Measurements from ENCODE around the gene DDX54.

The DDX54 gene

DNA sequence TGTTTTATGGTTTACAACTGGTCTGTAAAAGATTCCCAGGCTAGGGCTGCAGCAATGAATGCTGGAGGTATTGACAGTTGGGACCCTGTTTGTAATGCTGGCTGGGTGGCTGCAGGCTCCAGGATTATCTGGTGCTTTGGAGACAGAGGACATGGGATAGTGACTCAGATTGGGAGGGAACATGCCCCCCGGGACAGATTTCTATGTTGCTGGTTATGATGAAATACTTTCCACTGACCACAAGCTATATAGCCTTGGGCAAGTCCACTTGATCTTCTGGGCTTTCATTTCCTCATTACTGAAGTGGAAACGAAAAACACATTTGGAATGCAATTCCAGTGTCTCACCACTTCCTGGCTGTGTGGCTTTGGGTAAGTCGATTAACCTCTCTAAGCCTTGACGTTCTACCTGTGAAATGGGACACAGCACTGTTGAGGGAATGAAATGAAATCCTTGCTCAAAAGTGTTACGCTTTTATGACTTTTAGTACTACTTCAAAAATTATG is 29.7 kb upstream of the DDX54 start:
- Histone ChIP-seq H3K18ac (ENCODE audit: low read length) (no peak overlapping the region), H3K79me1 (ENCODE audit: low read depth, low read length) (no peaks in the 10 kb centered on the region), H3K27ac (replicated peaks; ENCODE audit: low read length) (no peak overlapping the region), H4K91ac (ENCODE audit: low read depth, low read length, poor library complexity) (no peak overlapping the region), H3K4me3 (ENCODE audit: low read length in 2 of 2) (no peak overlapping the region), H4K8ac (ENCODE audit: low read depth, low read length) (no peak overlapping the region), H2BK5ac (ENCODE audit: low read length) (no peak overlapping the region), H3K4ac (ENCODE audit: low read length) (no peak overlapping the region), H2AK5ac (ENCODE audit: low read depth, low read length) (no peak overlapping the region), H3K36me3 (replicated peaks in 1 of 2; ENCODE audit: control insufficient read depth in 2 of 2, insufficient read depth in 2 of 2, low read length in 2 of 2) (no peaks in the 10 kb centered on the region), H2BK15ac (ENCODE audit: low read length) (no peak overlapping the region), H2AFZ (ENCODE audit: low read length) (no peak overlapping the region), H2BK120ac (ENCODE audit: low read depth, low read length) (no peak overlapping the region), H2BK12ac (ENCODE audit: low read length) (no peak overlapping the region), H3K27me3 (ENCODE audit: control insufficient read depth in 3 of 3, insufficient read depth in 3 of 3, low read depth in 1 of 3, low read length in 3 of 3) (no peaks in the 10 kb centered on the region), H3K9ac (ENCODE audit: low read depth, low read length, poor library complexity) (no peak overlapping the region), H3K4me2 (ENCODE audit: insufficient read depth, low read length, poor library complexity, severe bottlenecking) (no peak overlapping the region), H3K9me3 (replicated peaks in 1 of 2; ENCODE audit: control insufficient read depth in 2 of 2, insufficient read depth in 1 of 2, low read depth in 1 of 2, low read length in 2 of 2) (no peaks in the 10 kb centered on the region), H3K4me1 (ENCODE audit: control insufficient read depth in 2 of 2, insufficient read depth in 1 of 2, low read depth in 1 of 2, low read length in 2 of 2) (no peaks in the 10 kb centered on the region), H3K23ac (ENCODE audit: low read depth, low read length, poor library complexity) (no peak overlapping the region), H3K14ac (ENCODE audit: low read length) (no peak overlapping the region)
- no CpG with 5 or more reads among the region's 5 CpGs for WGBS, 2 donors (ENCODE audit: extremely low coverage in 2 of 2, insufficient read length in 2 of 2, insufficient replicate concordance in 1 of 2)
- DNase-seq (ENCODE audit: low spot score), result no peak

DNA sequence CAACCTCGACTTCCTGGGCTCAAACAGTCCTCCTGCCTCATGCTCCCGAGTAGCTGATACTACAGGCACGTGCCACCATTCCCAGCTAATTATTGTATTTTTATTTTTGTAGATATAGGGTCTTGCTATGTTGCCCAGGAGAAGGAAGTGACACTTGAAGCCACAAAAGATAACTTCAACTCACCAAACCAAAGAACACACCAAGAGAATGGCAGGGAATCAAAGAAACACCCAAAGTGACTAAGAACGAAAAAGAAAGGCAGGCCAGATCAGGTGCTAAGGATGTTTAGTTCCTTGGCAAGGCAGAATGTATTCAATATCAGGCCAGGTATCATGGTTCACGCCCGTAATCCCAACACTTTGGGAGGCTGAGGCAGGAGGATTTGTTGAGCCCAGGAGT is 25.9 kb upstream of the DDX54 start:
- no peak overlapping the region for H2BK12ac ChIP-seq (ENCODE audit: low read length)

DNA sequence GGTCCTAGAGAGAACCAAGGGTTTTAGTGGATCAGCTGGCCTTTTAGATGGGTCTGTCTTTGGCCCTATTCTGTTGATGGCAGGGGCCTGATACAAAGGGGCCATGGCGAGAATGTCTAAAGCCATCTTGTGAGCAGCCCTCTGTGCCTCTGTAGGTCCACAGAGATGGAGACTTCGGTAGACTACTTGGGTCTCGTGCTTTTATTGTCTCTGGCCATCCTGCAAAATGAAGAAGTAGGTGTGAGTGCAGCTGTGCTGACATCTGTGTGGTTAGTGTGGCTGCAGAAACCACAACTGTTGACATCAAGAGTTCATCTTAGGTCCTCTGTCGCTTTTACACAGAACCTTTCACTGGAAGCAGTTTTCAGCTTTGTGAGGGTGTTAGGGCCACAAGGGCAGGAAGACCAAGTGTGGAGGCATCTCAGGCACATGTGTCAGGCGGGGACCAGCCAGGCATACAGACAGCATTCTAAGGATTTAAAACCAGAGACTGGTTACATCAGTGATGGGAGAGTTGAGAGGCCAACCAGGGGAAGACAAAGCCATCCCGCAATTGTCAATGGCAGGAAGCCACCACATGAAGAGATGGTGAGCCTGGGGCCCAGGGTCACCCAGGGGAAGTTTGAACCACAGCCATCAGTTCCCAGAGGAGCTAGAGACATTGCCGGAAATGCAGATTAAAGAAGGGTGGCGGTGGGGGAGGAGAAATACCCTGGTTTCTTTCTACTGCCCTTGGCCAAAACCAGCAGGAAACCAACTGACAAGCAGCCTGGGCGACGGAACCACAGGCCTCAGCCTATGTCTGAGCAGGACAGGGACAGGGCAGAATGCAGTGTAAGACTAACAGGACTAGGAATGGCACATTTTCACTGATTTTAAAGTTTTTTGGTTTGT is 23.0 kb upstream of the DDX54 start:
- Histone ChIP-seq H3K4ac (ENCODE audit: low read length) (no peak overlapping the region), H2BK120ac (ENCODE audit: low read depth, low read length) (no peak overlapping the region), H3K4me2 (ENCODE audit: insufficient read depth, low read length, poor library complexity, severe bottlenecking) (no peak overlapping the region), H3K27me3 (ENCODE audit: control insufficient read depth in 3 of 3, insufficient read depth in 3 of 3, low read depth in 1 of 3, low read length in 3 of 3) (no peaks in the 10 kb centered on the region), H3K9ac (ENCODE audit: low read depth, low read length, poor library complexity) (no peak overlapping the region), H3K18ac (ENCODE audit: low read length) (no peak overlapping the region), H3K4me1 (ENCODE audit: control insufficient read depth in 2 of 2, insufficient read depth in 1 of 2, low read depth in 1 of 2, low read length in 2 of 2) (no peaks in the 10 kb centered on the region), H3K23ac (ENCODE audit: low read depth, low read length, poor library complexity) (no peak overlapping the region), H2BK5ac (ENCODE audit: low read length) (no peak overlapping the region), H4K91ac (ENCODE audit: low read depth, low read length, poor library complexity) (no peak overlapping the region), H3K79me1 (ENCODE audit: low read depth, low read length) (no peaks in the 10 kb centered on the region), H2AFZ (ENCODE audit: low read length) (peak overlapping the region; percentile 68), H2BK15ac (ENCODE audit: low read length) (no peak overlapping the region), H4K8ac (ENCODE audit: low read depth, low read length) (no peak overlapping the region), H3K36me3 (replicated peaks in 1 of 2; ENCODE audit: control insufficient read depth in 2 of 2, insufficient read depth in 2 of 2, low read length in 2 of 2) (no peaks in the 10 kb centered on the region), H3K4me3 (ENCODE audit: low read length in 2 of 2) (no peak overlapping the region), H2BK12ac (ENCODE audit: low read length) (no peak overlapping the region), H2AK5ac (ENCODE audit: low read depth, low read length) (no peak overlapping the region), H3K27ac (replicated peaks; ENCODE audit: low read length) (no peak overlapping the region), H3K14ac (ENCODE audit: low read length) (no peak overlapping the region), H3K9me3 (replicated peaks in 1 of 2; ENCODE audit: control insufficient read depth in 2 of 2, insufficient read depth in 1 of 2, low read depth in 1 of 2, low read length in 2 of 2) (peaks cover 0 to 7% of the 10 kb centered on the region in 2 donors)
- no peak for DNase-seq (ENCODE audit: low spot score)
- WGBS, 2 donors (ENCODE audit: extremely low coverage in 2 of 2, insufficient read length in 2 of 2, insufficient replicate concordance in 1 of 2), result no CpG with 5 or more reads among the region's 10 CpGs

More for the DNA sequence above, 25.9 kb upstream of the DDX54 start:
- Histone ChIP-seq H3K27me3 (ENCODE audit: control insufficient read depth in 3 of 3, insufficient read depth in 3 of 3, low read depth in 1 of 3, low read length in 3 of 3) (no peaks in the 10 kb centered on the region), H2BK15ac (ENCODE audit: low read length) (no peak overlapping the region), H3K4me1 (ENCODE audit: control insufficient read depth in 2 of 2, insufficient read depth in 1 of 2, low read depth in 1 of 2, low read length in 2 of 2) (no peaks in the 10 kb centered on the region), H2BK5ac (ENCODE audit: low read length) (no peak overlapping the region), H2BK120ac (ENCODE audit: low read depth, low read length) (no peak overlapping the region), H3K36me3 (replicated peaks in 1 of 2; ENCODE audit: control insufficient read depth in 2 of 2, insufficient read depth in 2 of 2, low read length in 2 of 2) (no peaks in the 10 kb centered on the region), H3K79me1 (ENCODE audit: low read depth, low read length) (no peaks in the 10 kb centered on the region), H3K14ac (ENCODE audit: low read length) (no peak overlapping the region), H2AFZ (ENCODE audit: low read length) (no peak overlapping the region), H3K4me2 (ENCODE audit: insufficient read depth, low read length, poor library complexity, severe bottlenecking) (no peak overlapping the region), H3K23ac (ENCODE audit: low read depth, low read length, poor library complexity) (no peak overlapping the region), H3K18ac (ENCODE audit: low read length) (no peak overlapping the region), H3K4ac (ENCODE audit: low read length) (no peak overlapping the region), H4K8ac (ENCODE audit: low read depth, low read length) (no peak overlapping the region), H3K4me3 (ENCODE audit: low read length in 2 of 2) (no peak overlapping the region), H3K9me3 (replicated peaks in 1 of 2; ENCODE audit: control insufficient read depth in 2 of 2, insufficient read depth in 1 of 2, low read depth in 1 of 2, low read length in 2 of 2) (peaks cover 0 to 5% of the 10 kb centered on the region in 2 donors), H3K9ac (ENCODE audit: low read depth, low read length, poor library complexity) (no peak overlapping the region), H3K27ac (replicated peaks; ENCODE audit: low read length) (no peak overlapping the region), H4K91ac (ENCODE audit: low read depth, low read length, poor library complexity) (no peak overlapping the region), H2AK5ac (ENCODE audit: low read depth, low read length) (no peak overlapping the region)
- no peak for DNase-seq (ENCODE audit: low spot score)
- WGBS, 2 donors (ENCODE audit: extremely low coverage in 2 of 2, insufficient read length in 2 of 2, insufficient replicate concordance in 1 of 2), result no CpG with 5 or more reads among the region's 6 CpGs

DNA sequence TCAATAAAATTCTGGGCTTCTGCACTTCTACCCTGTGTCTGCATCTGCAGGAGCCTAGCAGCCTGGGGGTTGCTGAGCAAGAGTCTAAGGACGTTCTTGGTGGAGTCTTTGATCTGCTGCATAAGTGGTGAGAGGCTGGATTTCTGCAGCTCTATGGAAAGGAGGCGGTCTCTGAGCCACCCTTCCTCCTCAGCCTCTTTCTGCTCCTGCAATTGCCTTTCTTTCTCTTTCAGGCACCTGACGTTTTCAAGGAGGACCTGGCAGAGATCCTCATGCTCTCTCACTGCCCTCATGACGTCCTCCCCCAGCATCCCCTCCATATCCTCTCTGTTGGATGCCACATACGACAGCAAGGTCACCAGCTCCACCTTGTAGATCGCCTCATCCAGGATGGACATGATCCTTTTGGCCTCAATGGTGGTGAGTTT is 22.3 kb upstream of the DDX54 start:
- H3K23ac ChIP-seq (ENCODE audit: low read depth, low read length, poor library complexity), result peak overlapping the region; percentile 2
- H3K4ac ChIP-seq (ENCODE audit: low read length), result no peak overlapping the region
- no peaks in the 10 kb centered on the region for H3K36me3 ChIP-seq (replicated peaks in 1 of 2; ENCODE audit: control insufficient read depth in 2 of 2, insufficient read depth in 2 of 2, low read length in 2 of 2)
- H3K14ac ChIP-seq (ENCODE audit: low read length), result no peak overlapping the region
- H3K79me1 ChIP-seq (ENCODE audit: low read depth, low read length), result no peaks in the 10 kb centered on the region
- no peak overlapping the region for H3K18ac ChIP-seq (ENCODE audit: low read length)
- H2BK12ac ChIP-seq (ENCODE audit: low read length), result no peak overlapping the region
- no peak overlapping the region for H4K8ac ChIP-seq (ENCODE audit: low read depth, low read length)
- no peaks in the 10 kb centered on the region for H3K27me3 ChIP-seq (ENCODE audit: control insufficient read depth in 3 of 3, insufficient read depth in 3 of 3, low read depth in 1 of 3, low read length in 3 of 3)
- H2BK15ac ChIP-seq (ENCODE audit: low read length), result no peak overlapping the region
- peaks cover 0 to 7% of the 10 kb centered on the region in 2 donors for H3K9me3 ChIP-seq (replicated peaks in 1 of 2; ENCODE audit: control insufficient read depth in 2 of 2, insufficient read depth in 1 of 2, low read depth in 1 of 2, low read length in 2 of 2)
- no peak overlapping the region for H2AK5ac ChIP-seq (ENCODE audit: low read depth, low read length)
- no peak overlapping the region for H3K4me2 ChIP-seq (ENCODE audit: insufficient read depth, low read length, poor library complexity, severe bottlenecking)
- no peak overlapping the region for H2AFZ ChIP-seq (ENCODE audit: low read length)
- no peak overlapping the region for H3K9ac ChIP-seq (ENCODE audit: low read depth, low read length, poor library complexity)
- no peak for DNase-seq (ENCODE audit: low spot score)
- no peak overlapping the region for H3K27ac ChIP-seq (replicated peaks; ENCODE audit: low read length)
- no peaks in the 10 kb centered on the region for H3K4me1 ChIP-seq (ENCODE audit: control insufficient read depth in 2 of 2, insufficient read depth in 1 of 2, low read depth in 1 of 2, low read length in 2 of 2)
- no peak overlapping the region for H2BK5ac ChIP-seq (ENCODE audit: low read length)
- no peak overlapping the region for H2BK120ac ChIP-seq (ENCODE audit: low read depth, low read length)
- H4K91ac ChIP-seq (ENCODE audit: low read depth, low read length, poor library complexity), result no peak overlapping the region
- WGBS, 2 donors (ENCODE audit: extremely low coverage in 2 of 2, insufficient read length in 2 of 2, insufficient replicate concordance in 1 of 2), result no CpG with 5 or more reads among the region's 6 CpGs
- no peak overlapping the region for H3K4me3 ChIP-seq (ENCODE audit: low read length in 2 of 2)

Data from neuronal stem cell (in vitro differentiated cells).